A673 (cell line): ENCODE data around the gene TMEM72.

Experiments used
- EZH2 ChIP-seq: fragments of 200-600 bp; sonication (generic); IDR thresholded peaks from 2 replicates; pipeline ENCODE4 v1.6.1; 2017; ENCODE audit warnings: borderline replicate concordance, low read depth, mild to moderate bottlenecking, mixed read lengths, antibody characterized with exemption, low read length; ENCODE audit not compliant: poor library complexity, severe bottlenecking
- TF ChIP-seq, protein P1 (sequence below): fragments of 300-800, 200-600 bp; sonication (generic); conservative IDR thresholded peaks from 2 replicates; pipeline ENCODE4 v1.5.1; 2017; ENCODE audit warnings: low read depth, mild to moderate bottlenecking, antibody characterized with exemption, low read length, moderate library complexity, mixed read lengths

DNA sequence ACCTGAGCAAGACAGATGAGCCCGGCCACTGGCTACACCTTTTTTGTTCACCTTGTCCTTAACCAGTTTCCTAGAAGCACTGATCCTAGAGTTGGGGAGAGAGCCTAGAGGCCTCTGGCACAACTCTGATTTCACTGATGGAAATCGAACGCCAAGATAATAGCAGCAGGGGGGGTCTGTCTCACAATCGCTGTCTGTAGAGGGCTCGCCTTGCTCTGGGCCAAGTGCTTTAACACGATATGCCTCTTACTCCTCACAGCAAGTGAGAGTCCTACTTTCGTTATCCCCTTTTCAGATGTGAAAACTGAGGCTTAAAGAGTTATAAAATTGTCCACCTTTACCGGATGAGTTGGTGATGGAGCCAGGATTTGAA lies 48.9 kb downstream of the TMEM72 start:
- TF ChIP-seq, protein P1, sequence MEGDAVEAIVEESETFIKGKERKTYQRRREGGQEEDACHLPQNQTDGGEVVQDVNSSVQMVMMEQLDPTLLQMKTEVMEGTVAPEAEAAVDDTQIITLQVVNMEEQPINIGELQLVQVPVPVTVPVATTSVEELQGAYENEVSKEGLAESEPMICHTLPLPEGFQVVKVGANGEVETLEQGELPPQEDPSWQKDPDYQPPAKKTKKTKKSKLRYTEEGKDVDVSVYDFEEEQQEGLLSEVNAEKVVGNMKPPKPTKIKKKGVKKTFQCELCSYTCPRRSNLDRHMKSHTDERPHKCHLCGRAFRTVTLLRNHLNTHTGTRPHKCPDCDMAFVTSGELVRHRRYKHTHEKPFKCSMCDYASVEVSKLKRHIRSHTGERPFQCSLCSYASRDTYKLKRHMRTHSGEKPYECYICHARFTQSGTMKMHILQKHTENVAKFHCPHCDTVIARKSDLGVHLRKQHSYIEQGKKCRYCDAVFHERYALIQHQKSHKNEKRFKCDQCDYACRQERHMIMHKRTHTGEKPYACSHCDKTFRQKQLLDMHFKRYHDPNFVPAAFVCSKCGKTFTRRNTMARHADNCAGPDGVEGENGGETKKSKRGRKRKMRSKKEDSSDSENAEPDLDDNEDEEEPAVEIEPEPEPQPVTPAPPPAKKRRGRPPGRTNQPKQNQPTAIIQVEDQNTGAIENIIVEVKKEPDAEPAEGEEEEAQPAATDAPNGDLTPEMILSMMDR: no peak
- TF ChIP-seq EZH2: no peak
